Measurements from ENCODE around the gene KCNE4. TPM values are rescaled to one million over a fixed set of nuclear protein-coding genes. Genes with fewer than 3 reads are reported as not detected.

The KCNE4 gene
- polyA plus RNA-seq, 10 donors = 3.2 to 7.1 (median 5.2) TPM

GRCh38 chr2:223039618-223040017, 12.4 kb upstream of the KCNE4 start:
- DNase-seq = no peak

GRCh38 chr2:223040527-223040926, 11.5 kb upstream of the KCNE4 start:
- no peak for DNase-seq

- DNase-seq = peak in 2 of 3 donors; percentile 45 to 95
Measured at GRCh38 chr2:223041527-223042109, 10.4 kb upstream of the KCNE4 start.

GRCh38 chr2:223042284-223042683, 9.7 kb upstream of the KCNE4 start:
- DNase-seq = no peak

- DNase-seq = peak in 1 of 3 donors; percentile 28
Measured at GRCh38 chr2:223042704-223043118, 9.3 kb upstream of the KCNE4 start.

GRCh38 chr2:223043164-223043941, 8.6 kb upstream of the KCNE4 start:
- no peak for DNase-seq

GRCh38 chr2:223044092-223044836, 7.7 kb upstream of the KCNE4 start:
- peak in 1 of 3 donors; percentile 6 for DNase-seq

- DNase-seq = no peak
Measured at GRCh38 chr2:223044916-223045700, 6.9 kb upstream of the KCNE4 start.

GRCh38 chr2:223046470-223047040, 5.4 kb upstream of the KCNE4 start:
- DNase-seq = peak in 1 of 3 donors; percentile 28

- DNase-seq = peak in 1 of 3 donors; percentile 83
Measured at GRCh38 chr2:223047260-223047761, 4.7 kb upstream of the KCNE4 start.

GRCh38 chr2:223048519-223048918, 3.5 kb upstream of the KCNE4 start:
- no peak for DNase-seq

- DNase-seq = no peak
Measured at GRCh38 chr2:223049356-223049755, 2.6 kb upstream of the KCNE4 start.

- DNase-seq = no peak
Measured at GRCh38 chr2:223050188-223050587, 1.8 kb upstream of the KCNE4 start.

GRCh38 chr2:223050900-223051504, 988 bp upstream of the KCNE4 start:
- DNase-seq = peak; percentile 42 to 68 (median 45)

- DNase-seq = peak; percentile 23 to 81 (median 49)
Measured at GRCh38 chr2:223052548-223053483, 826 bp downstream of the KCNE4 start.

GRCh38 chr2:223053484-223054192, 1.6 kb downstream of the KCNE4 start:
- DNase-seq = peak; percentile 34 to 77 (median 41)

- peak; percentile 83 to 94 (median 84) for DNase-seq
Measured at GRCh38 chr2:223054193-223054781, 2.3 kb downstream of the KCNE4 start.

GRCh38 chr2:223055140-223055539, 3.1 kb downstream of the KCNE4 start:
- DNase-seq = peak; percentile 93 to 96 (median 93)
